AG09309 (cell line): Measurements from ENCODE around the gene EXOC4.

ENCODE experiments used
- DNase-seq: peaks from one replicate; pipeline ENCODE4 v3.0.0-alpha.2; 2010; ENCODE audit warnings: low read depth
- H3K4me3 ChIP-seq: 2 replicates; pipeline ENCODE4 v1.5.1; 2011; ENCODE audit warnings: mild to moderate bottlenecking, low read depth, low read length, moderate library complexity; ENCODE audit not compliant: control insufficient read depth
- TF ChIP-seq, protein P1 (sequence below): IDR thresholded peaks from 2 replicates; pipeline ENCODE4 v1.5.1; 2011; ENCODE audit warnings: mild to moderate bottlenecking, low read depth, low read length, inconsistent platforms; ENCODE audit not compliant: insufficient read depth, control insufficient read depth; ENCODE audit errors: missing control alignments

EXOC4 gene

DNA sequence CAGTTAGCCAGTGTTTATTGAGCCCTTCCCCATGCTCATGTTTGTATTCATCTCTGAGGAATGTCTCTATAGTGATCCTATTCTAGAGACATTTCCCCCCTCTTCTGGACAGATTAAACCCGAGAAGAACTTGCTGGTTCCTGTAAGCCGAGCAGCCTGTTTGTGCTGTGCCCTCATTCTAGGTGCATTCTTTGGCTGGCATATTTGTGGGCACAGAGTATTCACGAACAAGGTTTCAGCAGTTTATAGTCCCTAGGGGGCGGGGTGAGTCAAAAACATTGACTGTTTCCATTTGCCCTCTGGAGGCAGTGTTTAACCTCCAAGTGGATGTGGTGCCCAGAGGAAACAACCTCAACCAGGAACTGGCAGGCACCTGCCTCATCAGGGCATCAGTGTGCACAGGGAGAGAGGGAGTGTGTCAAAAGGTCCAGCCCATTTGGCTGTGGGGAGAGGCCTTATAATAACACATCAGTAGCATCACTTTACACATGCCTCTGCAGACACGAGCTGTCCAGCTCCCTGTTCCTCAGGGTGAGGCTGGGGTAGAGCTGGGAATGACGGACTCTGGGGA lies 600.9 kb downstream of the EXOC4 start:
- TF ChIP-seq, protein P1, sequence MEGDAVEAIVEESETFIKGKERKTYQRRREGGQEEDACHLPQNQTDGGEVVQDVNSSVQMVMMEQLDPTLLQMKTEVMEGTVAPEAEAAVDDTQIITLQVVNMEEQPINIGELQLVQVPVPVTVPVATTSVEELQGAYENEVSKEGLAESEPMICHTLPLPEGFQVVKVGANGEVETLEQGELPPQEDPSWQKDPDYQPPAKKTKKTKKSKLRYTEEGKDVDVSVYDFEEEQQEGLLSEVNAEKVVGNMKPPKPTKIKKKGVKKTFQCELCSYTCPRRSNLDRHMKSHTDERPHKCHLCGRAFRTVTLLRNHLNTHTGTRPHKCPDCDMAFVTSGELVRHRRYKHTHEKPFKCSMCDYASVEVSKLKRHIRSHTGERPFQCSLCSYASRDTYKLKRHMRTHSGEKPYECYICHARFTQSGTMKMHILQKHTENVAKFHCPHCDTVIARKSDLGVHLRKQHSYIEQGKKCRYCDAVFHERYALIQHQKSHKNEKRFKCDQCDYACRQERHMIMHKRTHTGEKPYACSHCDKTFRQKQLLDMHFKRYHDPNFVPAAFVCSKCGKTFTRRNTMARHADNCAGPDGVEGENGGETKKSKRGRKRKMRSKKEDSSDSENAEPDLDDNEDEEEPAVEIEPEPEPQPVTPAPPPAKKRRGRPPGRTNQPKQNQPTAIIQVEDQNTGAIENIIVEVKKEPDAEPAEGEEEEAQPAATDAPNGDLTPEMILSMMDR = peak; percentile 46
- peak; percentile 89 for DNase-seq
- no peak overlapping the region for H3K4me3 ChIP-seq

DNA sequence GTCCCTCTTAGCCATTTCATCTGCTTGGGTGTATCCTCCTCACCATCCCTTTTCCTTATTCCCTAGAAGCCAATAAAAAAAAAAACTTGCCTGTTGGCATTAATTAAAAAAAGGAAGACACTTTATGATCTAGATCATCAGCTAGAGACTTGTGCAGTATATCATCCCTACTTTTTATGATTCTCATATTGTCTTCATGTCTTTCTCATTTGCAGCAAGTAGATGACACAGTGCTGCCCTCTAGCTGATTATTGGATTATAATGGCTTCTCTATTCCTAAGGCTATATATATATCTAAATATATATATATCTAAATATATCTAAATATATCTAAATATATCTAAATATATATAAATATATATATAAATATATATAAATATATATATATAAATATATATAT lies 601.9 kb downstream of the EXOC4 start:
- H3K4me3 ChIP-seq = no peak overlapping the region
- TF ChIP-seq, protein P1 = peak; percentile 40
- no peak for DNase-seq

DNA sequence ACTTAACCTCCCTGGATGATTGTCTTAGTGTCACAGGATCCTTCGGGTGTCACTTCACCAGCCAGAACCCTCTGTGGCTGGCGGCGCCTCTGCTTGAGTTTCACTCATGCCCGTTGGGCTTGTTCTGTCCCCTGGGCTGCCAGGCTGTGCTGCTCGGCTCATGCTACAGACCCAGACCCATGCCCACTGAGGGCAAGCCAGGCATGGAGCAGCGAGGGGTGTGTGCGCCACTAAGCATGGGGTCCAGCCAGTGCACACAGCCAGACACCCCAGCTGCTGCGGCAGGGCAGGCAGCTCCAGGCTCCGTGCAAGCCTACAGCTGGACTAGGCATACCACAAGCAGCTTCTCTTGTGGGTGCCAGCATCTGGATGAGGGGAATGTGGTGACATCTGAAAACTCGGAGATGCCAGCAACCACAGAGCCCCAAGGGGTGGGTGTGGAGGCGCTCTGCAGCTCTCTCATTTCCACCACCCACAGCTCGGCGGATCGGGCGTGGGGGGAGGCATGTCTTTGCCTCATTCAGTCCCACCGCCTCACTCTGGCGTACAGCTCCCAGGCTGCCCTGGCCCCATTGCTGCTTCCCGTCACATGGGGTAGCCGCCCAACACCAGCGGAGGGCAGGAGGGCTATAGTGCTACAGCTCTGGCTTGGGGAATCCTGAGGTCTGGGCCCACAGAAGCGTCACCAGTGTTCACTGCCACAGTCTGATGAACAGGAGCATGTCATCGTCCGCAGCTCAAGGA lies 604.7 kb downstream of the EXOC4 start:
- TF ChIP-seq, protein P1 = no peak
- no peak overlapping the region for H3K4me3 ChIP-seq
- no peak for DNase-seq

DNA sequence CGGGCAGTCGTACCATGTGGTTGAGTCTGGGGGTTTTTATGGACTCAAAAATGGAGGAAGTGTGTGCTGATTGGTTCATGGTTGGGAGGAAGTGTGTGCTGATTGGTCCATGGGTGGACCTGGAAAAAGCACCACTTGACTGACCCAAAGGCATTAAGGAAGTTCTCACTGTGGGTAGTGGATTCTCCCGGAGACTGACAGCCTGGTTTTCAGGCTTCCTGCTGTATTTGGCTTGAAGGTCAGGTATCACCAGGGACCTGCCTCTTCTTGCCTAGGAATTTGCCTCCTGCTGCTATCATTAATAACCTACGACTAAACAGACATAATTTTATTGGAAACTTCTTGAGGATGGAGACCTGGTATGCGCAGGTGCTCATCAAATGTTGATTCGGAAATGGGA lies 605.4 kb downstream of the EXOC4 start:
- DNase-seq = no peak
- TF ChIP-seq, protein P1 = no peak
- no peak overlapping the region for H3K4me3 ChIP-seq

DNA sequence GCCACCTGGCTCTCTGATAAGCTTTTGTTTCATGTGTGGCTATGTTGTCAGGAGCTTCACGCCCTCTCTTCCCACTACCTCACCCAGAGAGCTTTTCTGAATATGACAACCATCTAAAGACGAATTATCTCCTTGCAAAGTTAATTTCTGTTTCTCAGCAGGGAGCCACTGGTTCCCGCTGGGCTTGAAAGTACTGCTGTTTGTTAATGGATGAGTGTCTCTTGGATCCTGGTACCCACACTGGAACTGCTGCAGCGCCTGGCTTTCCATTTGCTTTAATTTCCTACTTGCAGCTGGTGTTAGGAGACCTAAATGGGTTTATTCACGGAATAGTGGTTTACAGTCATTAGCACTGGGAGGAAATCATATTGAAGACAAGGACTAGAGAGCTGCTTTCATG lies 606.4 kb downstream of the EXOC4 start:
- no peak for DNase-seq
- H3K4me3 ChIP-seq = no peak overlapping the region
- TF ChIP-seq, protein P1 = no peak

DNA sequence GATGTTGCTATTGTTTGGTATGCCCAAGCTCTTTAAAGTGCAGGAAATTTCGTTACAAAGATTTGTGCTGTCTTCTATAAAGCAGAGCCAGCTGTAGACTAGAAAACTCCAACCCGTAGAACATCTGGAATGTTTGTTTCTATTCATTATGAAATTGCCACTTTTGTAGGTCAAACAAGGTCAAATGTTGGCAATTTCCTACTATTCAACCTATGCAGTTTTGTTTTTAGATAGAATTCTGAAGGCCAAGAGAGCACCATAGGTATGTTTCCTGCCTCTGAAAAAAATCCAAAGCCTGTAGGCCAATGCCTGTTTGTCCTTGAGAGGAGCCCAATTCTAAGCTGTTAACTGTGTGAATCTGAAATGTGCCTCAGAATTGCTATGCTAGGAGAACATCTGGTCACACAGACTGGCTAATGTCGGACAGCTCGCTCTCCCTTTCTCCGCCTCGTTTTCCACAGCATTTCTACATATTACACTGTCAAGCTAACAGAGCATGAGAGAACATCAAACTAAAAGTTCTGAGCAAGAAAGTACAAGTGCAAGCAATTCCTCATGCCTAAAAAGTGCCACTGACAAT lies 607.1 kb downstream of the EXOC4 start:
- DNase-seq = no peak
- TF ChIP-seq, protein P1 = no peak
- no peak overlapping the region for H3K4me3 ChIP-seq
